Kidney tubule cell (primary cell): Measurements from ENCODE around the gene KDM6B.
"Not testable (repeated sequence)": the region's sequence is repeated elsewhere in the genome, so short reads cannot be mapped to it uniquely, and the experiment has no call there.

Experiments used
- DNase-seq: peaks from one replicate; pipeline ENCODE4 v3.0.0-alpha.2; 2018; ENCODE audit warnings: low spot score

KDM6B gene

DNA sequence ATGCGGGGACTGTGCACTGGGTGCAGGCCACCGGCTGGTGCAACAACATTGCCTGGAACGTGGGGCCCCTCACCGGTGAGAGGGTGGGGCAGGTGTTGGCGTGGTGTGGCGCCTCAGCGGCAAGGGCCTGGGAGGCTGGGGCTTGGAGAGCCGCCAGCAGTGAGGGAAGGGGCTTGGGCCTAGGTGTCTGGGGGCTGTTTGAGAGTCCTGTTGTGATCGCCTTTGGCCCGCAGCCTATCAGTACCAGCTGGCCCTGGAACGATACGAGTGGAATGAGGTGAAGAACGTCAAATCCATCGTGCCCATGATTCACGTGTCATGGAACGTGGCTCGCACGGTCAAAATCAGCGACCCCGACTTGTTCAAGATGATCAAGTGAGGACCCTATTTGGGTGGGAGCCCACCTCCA lies 18.2 kb downstream of the KDM6B start:
- DNase-seq, result no peak

DNA sequence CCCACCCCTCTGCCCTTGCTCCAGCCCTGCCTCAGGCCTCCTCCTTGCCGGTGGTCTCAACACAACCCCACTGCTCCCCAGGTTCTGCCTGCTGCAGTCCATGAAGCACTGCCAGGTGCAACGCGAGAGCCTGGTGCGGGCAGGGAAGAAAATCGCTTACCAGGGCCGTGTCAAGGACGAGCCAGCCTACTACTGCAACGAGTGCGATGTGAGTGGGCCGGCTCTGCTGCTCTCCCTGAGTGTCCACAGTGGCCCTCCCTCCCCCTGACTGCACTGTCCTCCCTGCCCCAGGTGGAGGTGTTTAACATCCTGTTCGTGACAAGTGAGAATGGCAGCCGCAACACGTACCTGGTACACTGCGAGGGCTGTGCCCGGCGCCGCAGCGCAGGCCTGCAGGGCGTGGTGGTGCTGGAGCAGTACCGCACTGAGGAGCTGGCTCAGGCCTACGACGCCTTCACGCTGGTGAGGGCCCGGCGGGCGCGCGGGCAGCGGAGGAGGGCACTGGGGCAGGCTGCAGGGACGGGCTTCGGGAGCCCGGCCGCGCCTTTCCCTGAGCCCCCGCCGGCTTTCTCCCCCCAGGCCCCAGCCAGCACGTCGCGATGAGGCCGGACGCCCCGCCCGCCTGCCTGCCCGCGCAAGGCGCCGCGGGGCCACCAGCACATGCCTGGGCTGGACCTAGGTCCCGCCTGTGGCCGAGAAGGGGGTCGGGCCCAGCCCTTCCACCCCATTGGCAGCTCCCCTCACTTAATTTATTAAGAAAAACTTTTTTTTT lies 19.1 kb downstream of the KDM6B start:
- no peak for DNase-seq

DNA sequence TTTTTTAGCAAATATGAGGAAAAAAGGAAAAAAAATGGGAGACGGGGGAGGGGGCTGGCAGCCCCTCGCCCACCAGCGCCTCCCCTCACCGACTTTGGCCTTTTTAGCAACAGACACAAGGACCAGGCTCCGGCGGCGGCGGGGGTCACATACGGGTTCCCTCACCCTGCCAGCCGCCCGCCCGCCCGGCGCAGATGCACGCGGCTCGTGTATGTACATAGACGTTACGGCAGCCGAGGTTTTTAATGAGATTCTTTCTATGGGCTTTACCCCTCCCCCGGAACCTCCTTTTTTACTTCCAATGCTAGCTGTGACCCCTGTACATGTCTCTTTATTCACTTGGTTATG lies 19.6 kb downstream of the KDM6B start:
- no peak for DNase-seq

DNA sequence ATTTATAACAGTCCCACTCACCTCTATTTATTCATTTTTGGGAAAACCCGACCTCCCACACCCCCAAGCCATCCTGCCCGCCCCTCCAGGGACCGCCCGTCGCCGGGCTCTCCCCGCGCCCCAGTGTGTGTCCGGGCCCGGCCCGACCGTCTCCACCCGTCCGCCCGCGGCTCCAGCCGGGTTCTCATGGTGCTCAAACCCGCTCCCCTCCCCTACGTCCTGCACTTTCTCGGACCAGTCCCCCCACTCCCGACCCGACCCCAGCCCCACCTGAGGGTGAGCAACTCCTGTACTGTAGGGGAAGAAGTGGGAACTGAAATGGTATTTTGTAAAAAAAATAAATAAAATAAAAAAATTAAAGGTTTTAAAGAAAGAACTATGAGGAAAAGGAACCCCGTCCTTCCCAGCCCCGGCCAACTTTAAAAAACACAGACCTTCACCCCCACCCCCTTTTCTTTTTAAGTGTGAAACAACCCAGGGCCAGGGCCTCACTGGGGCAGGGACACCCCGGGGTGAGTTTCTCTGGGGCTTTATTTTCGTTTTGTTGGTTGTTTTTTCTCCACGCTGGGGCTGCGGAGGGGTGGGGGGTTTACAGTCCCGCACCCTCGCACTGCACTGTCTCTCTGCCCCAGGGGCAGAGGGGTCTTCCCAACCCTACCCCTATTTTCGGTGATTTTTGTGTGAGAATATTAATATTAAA lies 20.2 kb downstream of the KDM6B start:
- no peak for DNase-seq

DNA sequence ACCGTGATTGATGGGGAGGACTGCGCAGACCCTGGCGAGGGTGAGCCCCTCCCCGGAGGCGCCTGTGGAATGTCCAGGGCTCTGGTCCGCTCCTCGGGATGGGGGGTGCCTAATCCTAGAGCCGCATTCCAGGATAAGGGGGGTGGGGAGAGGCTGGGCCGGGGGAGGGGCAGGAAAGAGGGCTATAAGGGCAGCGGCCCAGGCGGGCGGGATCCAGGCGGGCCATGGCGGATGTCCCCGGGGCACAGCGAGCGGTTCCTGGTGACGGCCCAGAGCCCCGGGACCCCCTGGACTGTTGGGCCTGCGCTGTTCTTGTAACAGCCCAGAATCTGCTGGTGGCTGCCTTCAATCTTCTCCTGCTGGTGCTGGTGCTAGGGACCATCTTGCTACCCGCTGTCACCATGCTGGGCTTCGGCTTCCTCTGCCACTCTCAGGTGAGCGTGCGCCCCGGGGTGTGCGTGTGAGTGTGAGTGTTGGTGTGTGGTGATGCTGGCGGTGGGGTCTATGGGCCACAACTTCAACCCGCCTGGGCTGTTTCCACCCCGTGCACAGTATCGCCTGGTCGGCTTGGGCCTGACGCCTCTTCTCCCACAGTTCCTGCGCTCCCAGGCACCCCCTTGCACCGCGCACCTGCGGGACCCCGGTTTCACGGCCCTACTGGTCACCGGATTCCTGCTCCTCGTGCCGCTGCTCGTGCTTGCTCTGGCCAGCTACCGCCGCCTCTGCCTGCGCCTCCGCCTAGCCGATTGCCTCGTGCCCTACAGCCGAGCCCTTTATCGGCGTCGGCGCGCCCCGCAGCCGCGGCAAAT lies 21.0 kb downstream of the KDM6B start, which contains the start of gene TMEM88:
TMEM88 (plus strand) TSS at position 216 of the 809 bp plus-strand sequence; CDS start at position 225, 9 bp downstream.
- DNase-seq, result no peak

DNA sequence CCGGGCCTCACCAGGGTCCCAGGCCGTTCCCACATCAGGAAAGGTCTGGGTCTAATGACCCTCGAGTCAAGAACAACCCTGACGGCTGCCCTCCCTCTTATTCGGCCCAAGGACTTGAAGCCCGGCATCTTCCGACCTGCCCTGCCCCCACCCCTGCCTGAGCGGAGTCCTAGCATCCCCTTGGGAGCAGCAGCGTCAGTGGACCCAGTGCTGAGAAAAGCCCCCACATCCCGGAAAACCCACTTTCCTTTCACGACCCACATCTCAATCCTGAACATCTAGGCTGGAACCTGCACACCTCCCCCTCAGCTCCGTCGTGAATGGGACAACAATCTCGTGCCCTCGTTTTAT lies 21.6 kb downstream of the KDM6B start:
- no peak for DNase-seq

DNA sequence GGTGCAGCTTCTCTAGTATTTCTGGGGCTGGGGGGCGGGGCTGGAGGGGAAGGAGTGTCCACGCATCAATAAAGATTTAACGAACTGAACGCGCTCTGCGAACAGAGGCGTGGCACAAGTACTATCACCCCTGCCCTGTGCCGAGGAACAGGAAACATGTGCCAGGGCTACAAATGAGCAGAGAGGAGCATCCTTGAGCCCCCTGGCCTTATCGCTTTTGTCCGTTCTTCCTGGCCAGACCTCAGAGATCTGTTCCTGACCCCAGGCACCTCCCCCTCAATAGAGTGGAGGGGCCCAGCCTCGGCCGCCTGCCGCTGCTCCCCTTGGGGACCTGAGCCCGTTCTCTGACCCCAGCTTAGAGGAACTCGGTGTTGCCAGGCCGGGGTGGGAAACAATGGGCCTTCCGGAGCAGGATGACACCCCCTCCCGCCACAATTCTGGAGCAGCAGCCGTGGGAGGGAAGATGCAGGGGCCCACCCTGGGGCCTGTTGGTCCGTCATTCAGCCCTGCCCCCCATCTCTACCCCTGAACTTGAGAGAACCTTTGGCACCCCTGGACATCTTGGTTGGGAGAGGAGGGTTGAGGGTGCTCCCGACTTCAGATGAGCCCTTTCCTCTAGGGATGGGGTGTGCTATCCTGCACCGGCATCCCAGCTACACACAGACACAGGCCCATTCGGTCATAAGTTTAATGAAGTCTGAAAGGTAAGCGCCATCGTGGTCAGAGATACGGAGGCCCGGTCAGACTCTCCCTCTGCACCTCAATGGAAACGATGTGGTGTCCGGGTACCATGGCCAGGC lies 22.2 kb downstream of the KDM6B start:
- DNase-seq, result no peak

DNA sequence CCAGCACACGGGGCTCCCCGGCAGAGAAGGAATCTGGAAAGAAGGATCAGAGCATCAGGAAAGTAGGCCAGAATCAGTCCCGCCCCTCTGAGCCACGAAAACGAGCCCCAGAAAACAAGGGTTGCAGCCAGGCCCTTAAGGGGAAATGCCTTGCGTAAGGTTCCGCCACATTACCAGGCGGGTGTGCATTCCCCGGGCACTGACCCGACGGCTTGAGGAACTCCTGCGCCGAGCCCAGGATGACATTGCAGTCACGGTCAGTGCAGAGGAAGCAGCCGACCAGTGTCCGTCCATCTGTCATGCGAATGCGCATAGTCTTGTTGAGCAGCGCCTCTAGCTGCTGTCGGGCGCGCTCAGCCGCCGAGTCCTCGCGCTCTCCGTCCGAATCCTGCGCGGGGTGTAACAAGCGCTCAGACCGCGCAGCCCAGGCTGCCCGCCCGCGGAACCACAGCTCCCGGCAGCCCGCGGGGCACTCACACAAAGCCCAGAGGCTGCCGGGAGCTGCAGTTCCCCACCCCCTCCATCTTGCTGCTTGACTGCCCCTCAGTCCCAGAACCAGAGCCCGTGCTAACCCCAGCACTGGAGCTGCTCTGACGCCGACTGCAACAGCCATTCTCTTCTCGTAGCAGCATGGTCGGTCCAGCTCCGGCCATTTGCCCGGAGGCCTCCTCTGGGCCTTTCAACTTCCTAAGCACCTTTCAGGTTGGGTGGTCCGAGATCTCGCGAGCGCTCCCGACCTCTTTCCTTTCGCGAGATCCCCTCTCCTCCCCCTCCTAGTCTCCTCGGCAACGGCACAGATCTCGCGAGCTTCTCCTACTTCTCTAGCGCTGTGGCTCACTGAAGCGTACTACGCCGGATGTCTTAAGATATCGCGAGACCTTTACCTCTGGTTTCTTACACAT lies 23.0 kb downstream of the KDM6B start, which contains the start of gene NAA38:
NAA38 (minus strand) TSS at position 749 of the 902 bp plus-strand sequence; CDS start at position 653, 96 bp downstream.
- peak; percentile 100 for DNase-seq

DNA sequence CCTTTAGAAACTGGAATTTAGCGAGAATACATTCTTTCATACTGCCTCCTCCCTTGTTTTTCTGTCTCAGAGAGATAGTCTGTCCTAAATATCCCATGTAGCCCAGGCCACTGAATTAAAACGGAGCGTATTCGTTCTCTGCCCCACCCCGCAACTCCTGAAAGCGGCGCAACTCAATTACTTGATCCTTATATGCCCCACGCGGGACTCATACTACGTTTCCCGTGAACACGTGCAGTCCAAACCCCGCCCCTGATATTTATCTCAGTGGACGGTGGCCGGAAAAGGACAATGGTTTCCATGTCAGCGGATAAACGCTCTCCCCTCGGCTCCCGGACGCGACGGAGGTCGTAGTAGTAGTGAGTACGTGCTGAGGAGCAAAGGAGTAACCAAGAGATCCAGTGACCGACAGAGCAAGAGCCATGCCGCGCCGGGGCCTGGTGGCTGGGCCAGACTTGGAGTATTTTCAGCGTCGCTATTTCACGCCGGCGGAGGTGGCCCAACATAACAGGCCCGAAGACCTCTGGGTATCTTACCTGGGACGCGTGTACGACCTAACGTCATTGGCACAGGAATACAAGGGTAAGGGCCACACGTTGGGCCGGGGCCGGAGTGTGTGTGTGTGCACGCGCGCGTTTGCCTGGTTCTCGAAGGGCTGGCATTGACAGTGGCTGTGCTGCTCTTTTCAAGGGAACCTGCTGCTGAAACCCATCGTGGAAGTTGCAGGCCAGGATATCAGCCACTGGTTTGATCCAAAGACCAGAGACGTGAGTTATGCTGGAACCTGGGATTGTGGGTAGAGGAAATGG lies 23.9 kb downstream of the KDM6B start, which contains the start of gene CYB5D1:
CYB5D1 (plus strand) TSS at position 291 of the 809 bp plus-strand sequence; CDS start at position 423, 132 bp downstream.
- peak; percentile 93 for DNase-seq

DNA sequence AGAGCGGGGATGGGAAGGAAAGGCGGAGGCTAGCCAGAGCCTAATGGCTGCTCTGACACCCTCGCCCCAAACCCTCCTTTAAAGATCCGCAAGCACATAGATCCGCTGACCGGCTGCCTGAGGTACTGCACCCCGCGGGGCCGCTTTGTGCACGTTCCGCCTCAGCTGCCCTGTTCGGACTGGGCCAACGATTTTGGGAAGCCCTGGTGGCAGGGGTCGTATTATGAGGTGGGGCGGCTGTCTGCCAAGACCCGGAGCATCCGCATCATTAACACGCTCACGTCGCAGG lies 24.4 kb downstream of the KDM6B start:
- peak; percentile 69 for DNase-seq

DNA sequence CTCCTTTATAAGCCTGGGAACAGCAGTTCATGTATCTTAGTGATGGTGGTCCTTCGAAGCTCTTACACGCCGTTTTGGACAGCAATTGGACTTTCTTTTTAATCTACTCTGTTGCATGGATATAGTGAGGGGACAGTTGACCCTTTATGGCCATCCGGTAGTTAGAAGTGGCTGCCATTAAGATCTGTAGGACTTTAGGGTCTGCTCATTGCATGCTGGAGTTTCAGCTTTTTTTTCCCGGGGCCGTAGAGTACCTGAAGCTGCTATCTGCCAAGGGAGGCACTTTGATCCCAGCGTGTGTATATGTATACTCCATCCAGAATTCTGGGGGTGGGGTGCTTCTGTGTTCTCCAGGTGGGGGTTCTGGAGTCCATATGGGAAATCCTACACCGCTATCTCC lies 25.0 kb downstream of the KDM6B start:
- DNase-seq, result no peak

DNA sequence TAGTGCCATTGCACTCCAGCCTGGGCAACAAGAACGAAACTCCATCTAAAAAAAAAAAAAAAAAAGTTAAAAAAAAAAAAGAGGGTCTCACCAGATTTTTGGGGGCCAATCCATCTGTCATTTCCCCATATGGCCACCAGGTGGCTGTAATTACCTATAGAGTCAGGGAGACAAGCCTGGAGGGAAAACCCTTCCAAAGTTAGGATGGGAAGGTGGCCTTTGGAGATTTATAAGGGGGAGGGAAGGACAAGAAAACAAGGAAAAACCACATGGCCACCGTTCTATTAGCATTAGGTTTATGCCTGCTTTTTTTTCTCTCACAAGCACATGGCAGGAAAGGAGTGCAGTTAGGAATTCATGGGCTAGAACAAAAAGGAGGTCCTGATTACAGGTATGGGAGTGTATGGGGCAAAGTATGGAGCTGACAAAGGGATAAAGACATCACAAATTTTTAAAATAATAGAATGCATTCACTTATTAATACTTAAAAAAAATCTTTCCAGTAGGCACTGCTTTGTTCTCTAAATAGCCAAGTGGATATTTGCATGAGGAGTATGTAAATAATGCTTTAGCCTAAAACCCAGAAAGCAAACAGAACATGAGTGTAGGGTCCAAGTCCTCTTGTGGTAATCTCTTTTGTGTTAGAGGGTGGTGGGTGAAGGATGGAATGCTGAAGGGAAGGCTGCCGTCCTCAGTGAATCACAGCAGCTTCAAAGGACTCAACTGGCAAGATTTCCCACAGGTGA lies 28.8 kb downstream of the KDM6B start:
- DNase-seq, result peak; percentile 43

DNA sequence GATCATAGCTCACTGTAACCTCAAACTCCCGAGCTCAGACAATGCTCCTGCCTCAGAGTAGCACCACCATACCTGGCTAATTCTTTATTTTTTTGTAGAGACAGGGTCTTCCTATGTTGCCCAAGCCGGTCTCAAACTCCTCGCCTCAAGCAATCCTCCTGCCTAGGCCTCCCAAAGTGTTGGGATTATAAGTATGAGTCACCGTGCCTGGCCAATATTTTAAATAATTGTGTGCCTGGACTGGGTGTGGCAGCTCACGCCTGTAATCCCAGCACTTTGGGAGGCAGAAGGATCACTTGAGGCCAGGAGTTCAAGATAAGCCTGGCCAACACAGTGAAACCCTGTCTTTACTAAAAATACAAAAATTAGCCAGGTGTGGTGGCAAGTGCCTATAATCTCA lies 30.4 kb downstream of the KDM6B start:
- not testable (repeated sequence) for DNase-seq

DNA sequence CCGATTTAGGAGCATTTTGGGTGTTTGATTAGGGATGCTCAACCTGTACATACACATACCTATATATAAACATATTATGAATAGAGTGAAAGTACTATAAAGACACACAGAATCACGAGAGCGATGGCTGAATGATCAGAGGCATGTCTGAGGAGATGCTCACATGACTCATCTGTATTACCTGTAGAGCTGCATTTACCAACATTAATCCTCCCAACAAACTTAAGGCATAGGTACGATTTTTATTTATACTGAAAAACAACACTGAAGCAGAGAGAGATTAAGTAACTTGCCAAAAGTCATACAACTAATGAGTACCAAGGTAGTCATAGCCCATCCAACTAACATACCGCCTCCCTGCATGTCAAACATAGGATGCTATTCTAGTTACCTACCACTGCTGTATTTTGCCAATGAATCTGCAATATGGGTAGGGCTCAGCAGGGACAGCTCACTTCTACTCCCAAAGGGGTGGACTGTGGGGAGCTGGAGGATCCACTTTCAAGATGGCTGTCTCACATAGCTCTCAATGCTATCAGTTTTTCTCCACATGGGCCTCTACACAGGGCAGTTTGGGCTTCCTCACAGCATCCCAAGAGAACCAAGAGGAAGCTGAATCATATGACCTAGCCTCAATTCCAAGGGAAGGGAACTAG lies 31.1 kb downstream of the KDM6B start:
- no peak for DNase-seq

DNA sequence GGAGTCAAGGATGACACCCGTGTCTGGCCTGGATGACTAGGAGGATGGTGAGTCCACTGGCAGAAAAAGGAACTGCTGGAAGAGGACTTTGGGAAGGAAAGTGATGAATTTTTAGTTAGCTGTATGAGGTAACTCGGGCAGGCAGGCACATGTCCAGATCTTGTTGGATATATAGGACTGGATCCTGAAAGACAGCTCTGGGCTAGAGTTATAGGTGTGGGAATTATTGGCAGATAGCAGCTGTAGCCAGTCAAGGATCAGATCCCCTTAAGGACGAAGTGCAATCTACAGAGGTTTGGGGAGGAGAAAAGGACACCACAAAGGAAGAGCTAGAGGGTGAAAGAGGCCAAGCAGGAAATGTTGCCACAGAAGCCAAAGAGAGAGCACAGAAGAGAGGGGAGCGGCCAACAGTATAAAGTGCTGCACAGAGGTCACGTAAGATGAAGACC lies 33.9 kb downstream of the KDM6B start:
- no peak for DNase-seq

DNA sequence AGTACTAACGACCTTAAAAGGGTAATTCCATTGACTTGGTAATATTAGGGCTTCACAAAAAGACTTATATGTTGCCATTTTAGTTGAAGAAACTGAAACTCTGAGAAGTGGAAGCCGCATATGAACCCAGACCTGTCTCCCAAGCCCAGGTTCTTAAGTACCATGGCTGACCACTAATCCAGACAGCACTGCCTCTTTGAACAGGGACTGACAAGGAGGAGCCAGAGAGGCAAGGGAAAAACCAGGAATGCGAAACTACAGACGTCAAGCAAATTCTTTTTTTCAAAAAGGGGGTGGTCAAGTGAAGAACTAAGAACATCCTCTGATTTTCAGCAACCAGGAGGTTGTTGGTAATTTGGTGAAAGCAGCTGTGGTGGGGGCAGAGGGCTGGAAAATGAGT lies 39.0 kb downstream of the KDM6B start:
- no peak for DNase-seq

DNA sequence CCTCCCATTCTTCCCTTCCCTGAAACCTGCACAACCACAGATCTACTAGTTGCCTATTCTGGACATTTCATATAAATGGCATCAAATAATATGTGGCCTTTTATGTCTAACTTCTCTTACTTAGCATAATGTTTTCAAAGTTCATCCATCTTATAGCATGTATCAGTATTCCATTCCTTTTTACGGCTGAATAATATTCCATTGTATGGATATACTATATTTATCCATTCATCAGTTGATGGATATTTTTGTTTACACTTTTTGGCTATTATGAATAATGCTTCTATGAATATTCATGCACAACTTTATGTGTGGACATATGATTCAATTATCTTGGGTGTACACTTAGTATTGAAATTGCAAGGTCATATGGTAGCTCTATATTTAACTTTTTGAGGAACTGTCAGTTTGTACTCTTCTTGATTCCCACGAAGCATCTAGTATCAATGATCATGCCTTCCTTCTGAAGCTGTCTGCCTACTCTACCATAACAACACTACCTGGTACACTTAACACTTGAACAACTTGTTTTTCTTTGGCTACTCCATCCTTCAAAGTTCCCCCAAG lies 41.9 kb downstream of the KDM6B start:
- no peak for DNase-seq

DNA sequence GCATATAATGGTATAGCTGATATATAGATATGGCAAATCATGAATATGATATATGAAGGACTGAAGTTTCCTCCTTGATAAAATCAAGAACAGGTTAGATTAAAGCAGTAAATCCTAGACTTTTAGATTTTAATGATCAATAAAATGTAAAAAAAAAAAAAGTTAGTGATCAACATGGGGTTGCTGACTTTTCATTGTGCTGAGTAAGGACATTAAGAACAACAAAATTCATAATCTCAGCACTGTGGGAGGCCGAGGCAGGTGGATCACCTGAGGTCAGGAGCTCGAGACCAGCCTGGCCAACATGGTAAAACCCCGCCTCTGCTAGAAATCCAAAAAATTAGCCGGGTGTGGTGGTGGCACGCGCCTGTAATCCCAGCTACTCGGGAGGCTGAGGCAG lies 44.2 kb downstream of the KDM6B start:
- no peak for DNase-seq
